ENCODE measurements around the gene TXNRD2.

The TXNRD2 gene

GRCh38 chr22:19854778-19855503 is 86.7 kb downstream of the TXNRD2 start, which contains the start of the genes GNB1L and RTL10:
Gene GNB1L, minus strand, starts transcription at chr22:19854874. Its CDS starts 33,519 bp downstream, at chr22:19821355.
Gene RTL10, minus strand, starts transcription at chr22:19854874. Its CDS starts 2,613 bp downstream, at chr22:19852261.
- DNase-seq, result peak; percentile 98

- no peak for DNase-seq
Observed at GRCh38 chr22:19853879-19854777, 87.5 kb downstream of the TXNRD2 start.

- DNase-seq, result no peak
Observed at GRCh38 chr22:19853058-19853878, 88.3 kb downstream of the TXNRD2 start.

- DNase-seq, result no peak
Observed at GRCh38 chr22:19852177-19852781, 89.3 kb downstream of the TXNRD2 start.

- DNase-seq, result no peak
Observed at GRCh38 chr22:19851291-19852176, 90.1 kb downstream of the TXNRD2 start.

GRCh38 chr22:19850763-19851109 is 90.9 kb downstream of the TXNRD2 start:
- DNase-seq, result no peak

- DNase-seq, result no peak
Observed at GRCh38 chr22:19849835-19850762, 91.5 kb downstream of the TXNRD2 start.

- no peak for DNase-seq
Observed at GRCh38 chr22:19848298-19849224, 93.1 kb downstream of the TXNRD2 start.

GRCh38 chr22:19847345-19847632 is 94.3 kb downstream of the TXNRD2 start:
- DNase-seq, result no peak

- no peak for DNase-seq
Observed at GRCh38 chr22:19846620-19847344, 94.8 kb downstream of the TXNRD2 start.

- DNase-seq, result no peak
Observed at GRCh38 chr22:19845054-19845722, 96.4 kb downstream of the TXNRD2 start.

- DNase-seq, result no peak
Observed at GRCh38 chr22:19844377-19845053, 97.1 kb downstream of the TXNRD2 start.

- no peak for DNase-seq
Observed at GRCh38 chr22:19843857-19844376, 97.7 kb downstream of the TXNRD2 start.

GRCh38 chr22:19843107-19843856 is 98.3 kb downstream of the TXNRD2 start:
- no peak for DNase-seq

- no peak for DNase-seq
Observed at GRCh38 chr22:19842393-19843106, 99.1 kb downstream of the TXNRD2 start.
